AG08395 (cell line): ENCODE measurements around the gene ZBTB38.
A peak's percentile ranks its signal among the peaks of the same experiment; 100 is the strongest.

Source experiments
- DNase-seq: peaks from one replicate; pipeline ENCODE4 v3.0.0; 2012; ENCODE audit warnings: mixed read lengths, low spot score

The ZBTB38 gene

GRCh38 chr3:141368062-141368924 is at the start of gene ZBTB38:
Gene ZBTB38 (plus strand): TSS chr3:141368504. CDS start chr3:141442389, 73,885 bp downstream.
- peak; percentile 93 for DNase-seq

- DNase-seq = no peak
Observed at GRCh38 chr3:141320399-141321108, 47.8 kb upstream of the ZBTB38 start.

GRCh38 chr3:141321109-141321497 is 47.2 kb upstream of the ZBTB38 start:
- DNase-seq = no peak

- no peak for DNase-seq
Observed at GRCh38 chr3:141323936-141324704, 44.2 kb upstream of the ZBTB38 start.

- no peak for DNase-seq
Observed at GRCh38 chr3:141326123-141326522, 42.2 kb upstream of the ZBTB38 start.

GRCh38 chr3:141326626-141327025 is 41.7 kb upstream of the ZBTB38 start:
- DNase-seq = no peak

- no peak for DNase-seq
Observed at GRCh38 chr3:141328286-141329166, 39.8 kb upstream of the ZBTB38 start.

- DNase-seq = no peak
Observed at GRCh38 chr3:141330235-141330634, 38.1 kb upstream of the ZBTB38 start.

- no peak for DNase-seq
Observed at GRCh38 chr3:141330718-141331376, 37.5 kb upstream of the ZBTB38 start.

GRCh38 chr3:141331377-141332318 is 36.7 kb upstream of the ZBTB38 start:
- peak; percentile 96 for DNase-seq

- no peak for DNase-seq
Observed at GRCh38 chr3:141332416-141332815, 35.9 kb upstream of the ZBTB38 start.

GRCh38 chr3:141333836-141334626 is 34.3 kb upstream of the ZBTB38 start:
- no peak for DNase-seq

GRCh38 chr3:141334627-141335250 is 33.6 kb upstream of the ZBTB38 start:
- no peak for DNase-seq

- no peak for DNase-seq
Observed at GRCh38 chr3:141335531-141336061, 32.7 kb upstream of the ZBTB38 start.

- DNase-seq = peak; percentile 82
Observed at GRCh38 chr3:141336672-141337522, 31.4 kb upstream of the ZBTB38 start.

- no peak for DNase-seq
Observed at GRCh38 chr3:141337523-141337854, 30.8 kb upstream of the ZBTB38 start.

- no peak for DNase-seq
Observed at GRCh38 chr3:141337991-141338390, 30.3 kb upstream of the ZBTB38 start.
